SU-DHL-6 (cell line): ENCODE measurements around the gene PSME2.
"Not testable (repeated sequence)": the region's sequence is repeated elsewhere in the genome, so short reads cannot be mapped to it uniquely, and the experiment has no call there.

ENCODE experiments used
- H2AFZ ChIP-seq: fragments of 200-600 bp; sonication (generic); 2 replicates; pipeline ENCODE4 v1.6.1; 2014; ENCODE audit warnings: low read depth, mild to moderate bottlenecking, moderate library complexity, mixed read lengths, antibody characterized with exemption, low read length; ENCODE audit not compliant: severe bottlenecking
- H3F3A ChIP-seq: fragments of 200-600 bp; shearing (Covaris generic); 2 replicates; pipeline ENCODE4 v1.6.0; 2016; ENCODE audit warnings: antibody characterized with exemption, mild to moderate bottlenecking; ENCODE audit not compliant: insufficient read depth
- H3K27ac ChIP-seq: fragments of 200-600 bp; sonication (generic); 2 replicates; pipeline ENCODE4 v1.5.1; 2016; ENCODE audit warnings: low read depth, mild to moderate bottlenecking, low read length, moderate library complexity, mixed read lengths
- H3K27me3 ChIP-seq: fragments of 200-600 bp; sonication (generic), shearing (Covaris generic); 2 replicates; pipeline ENCODE4 v1.6.0; 2014; ENCODE audit warnings: mild to moderate bottlenecking, low read length
- H3K36me3 ChIP-seq: fragments of 200-600 bp; sonication (generic); 2 replicates; pipeline ENCODE4 v1.6.1; 2014; ENCODE audit warnings: mild to moderate bottlenecking, low read length, mixed read lengths
- H3K4me2 ChIP-seq: fragments of 300-600, 200-600 bp; shearing (Covaris generic), sonication (generic); 2 replicates; pipeline ENCODE4 v1.6.0; 2014; ENCODE audit warnings: low read length, low read depth, mild to moderate bottlenecking; ENCODE audit not compliant: poor library complexity, severe bottlenecking
- H3K4me3 ChIP-seq: fragments of 200-600 bp; sonication (generic); 2 replicates; pipeline ENCODE4 v1.5.1; 2014; ENCODE audit warnings: antibody characterized with exemption, low read length, mild to moderate bottlenecking, mixed read lengths; ENCODE audit not compliant: insufficient read depth, poor library complexity, severe bottlenecking
- H3K79me2 ChIP-seq: fragments of 200-600 bp; sonication (generic); 2 replicates; pipeline ENCODE4 v1.6.1; 2014; ENCODE audit warnings: mild to moderate bottlenecking, low read length, moderate library complexity; ENCODE audit not compliant: insufficient read depth
- H3K9ac ChIP-seq: fragments of 200-600 bp; sonication (generic); 2 replicates; pipeline ENCODE4 v1.7.0; 2014; ENCODE audit warnings: mild to moderate bottlenecking, low read length
- H3K9me2 ChIP-seq: fragments of 200-600 bp; sonication (generic); replicated peaks from 2 replicates; pipeline ENCODE4 v1.6.1; 2014; ENCODE audit warnings: low read length; ENCODE audit not compliant: insufficient read depth
- H3K9me3 ChIP-seq: fragments of 200-600 bp; sonication (generic); 2 replicates; pipeline ENCODE4 v1.6.1; 2014; ENCODE audit warnings: low read length, mixed read lengths; ENCODE audit not compliant: insufficient read depth
- H4K20me1 ChIP-seq: fragments of 200-600 bp; sonication (generic); 2 replicates; pipeline ENCODE4 v1.6.1; 2014; ENCODE audit warnings: low read depth, mild to moderate bottlenecking, antibody characterized with exemption, low read length, moderate library complexity, mixed read lengths
- CTCF ChIP-seq: fragments of 200-600 bp; sonication (generic); IDR thresholded peaks from one replicate; pipeline ENCODE4 v1.5.1; 2017; ENCODE audit warnings: antibody characterized with exemption, mild to moderate bottlenecking, low read length, moderate library complexity; ENCODE audit not compliant: insufficient read depth, poor library complexity, severe bottlenecking
- EZH2phosphoT487 ChIP-seq: fragments of 200-600 bp; sonication (generic), shearing (Covaris generic); conservative IDR thresholded peaks from 2 replicates; pipeline ENCODE4 v1.6.1; 2018; ENCODE audit warnings: mild to moderate bottlenecking, antibody characterized with exemption, low read length, moderate library complexity, mixed read lengths

PSME2 gene

GRCh38 chr14:24110060-24110459 is 36.4 kb downstream of the PSME2 start:
- H3K9ac ChIP-seq, result no peak overlapping the region
- H3F3A ChIP-seq, result peaks cover 16% of the 10 kb centered on the region; the same call in 1 of the 2 replicates
- H3K4me3 ChIP-seq, result no peak overlapping the region
- H3K9me2 ChIP-seq, result no peaks in the 10 kb centered on the region
- no peaks in the 10 kb centered on the region for H3K9me3 ChIP-seq
- no peaks in the 10 kb centered on the region; the same call in 1 of the 2 replicates for H3K79me2 ChIP-seq
- H4K20me1 ChIP-seq, result no peaks in the 10 kb centered on the region
- H3K36me3 ChIP-seq, result no peaks in the 10 kb centered on the region
- no peak for TF ChIP-seq EZH2phosphoT487
- TF ChIP-seq CTCF, result no peak
- no peak overlapping the region for H3K27ac ChIP-seq
- H3K27me3 ChIP-seq, result no peaks in the 10 kb centered on the region
- no peak overlapping the region for H3K4me2 ChIP-seq
- no peak overlapping the region for H2AFZ ChIP-seq

DNA sequence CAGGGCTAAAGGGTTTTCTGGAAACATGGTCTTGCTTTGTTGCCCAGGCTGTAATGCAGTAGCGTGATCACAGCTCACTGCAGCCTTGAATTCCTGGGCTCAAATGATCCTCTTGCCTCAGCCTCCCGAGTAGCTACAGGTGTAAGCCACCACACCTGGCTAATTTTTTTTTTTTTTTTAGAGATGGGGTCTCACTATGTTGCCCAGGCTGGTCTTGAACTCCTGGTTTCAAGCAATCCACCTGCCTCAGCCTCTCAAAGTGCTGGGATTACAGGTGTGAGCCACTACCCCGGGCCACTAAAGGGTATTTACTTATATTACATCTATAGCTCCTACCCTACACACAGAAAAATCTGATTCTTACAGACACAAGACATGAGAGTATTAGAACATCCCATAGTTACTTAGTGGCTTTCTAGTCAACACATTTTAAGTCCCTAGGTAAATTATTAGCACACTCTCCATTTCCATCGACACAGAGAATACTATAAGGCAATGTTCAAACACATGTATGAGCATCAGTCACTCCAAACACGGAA is 38.0 kb downstream of the PSME2 start:
- H3K9me3 ChIP-seq, result no peaks in the 10 kb centered on the region
- no peaks in the 10 kb centered on the region for H3K27me3 ChIP-seq
- H3K9me2 ChIP-seq, result no peaks in the 10 kb centered on the region
- H3K9ac ChIP-seq, result peak overlapping the region; percentile 22; the same call in 1 of the 2 replicates
- peaks cover 4% of the 10 kb centered on the region; the same call in 1 of the 2 replicates for H3K36me3 ChIP-seq
- H3K27ac ChIP-seq, result no peak overlapping the region
- no peaks in the 10 kb centered on the region for H4K20me1 ChIP-seq
- H2AFZ ChIP-seq, result peak overlapping the region; percentile 37
- no peak overlapping the region for H3K4me3 ChIP-seq
- TF ChIP-seq EZH2phosphoT487 (no peak), CTCF (no peak)
- no peaks in the 10 kb centered on the region; the same call in 1 of the 2 replicates for H3K79me2 ChIP-seq
- peaks cover 16% of the 10 kb centered on the region; the same call in 1 of the 2 replicates for H3F3A ChIP-seq
- peak overlapping the region; percentile 18 for H3K4me2 ChIP-seq

GRCh38 chr14:24106672-24107271 is 39.6 kb downstream of the PSME2 start:
- H3K79me2 ChIP-seq, result no peaks in the 10 kb centered on the region
- no peaks in the 10 kb centered on the region for H4K20me1 ChIP-seq
- H3K27ac ChIP-seq, result no peak overlapping the region

GRCh38 chr14:24105609-24106239 is 40.7 kb downstream of the PSME2 start:
- peaks cover 11% of the 10 kb centered on the region; the same call in 1 of the 2 replicates for H3F3A ChIP-seq
- H3K9me3 ChIP-seq, H3K9me2 ChIP-seq, H2AFZ ChIP-seq, H4K20me1 ChIP-seq, H3K36me3 ChIP-seq, H3K9ac ChIP-seq, H3K27ac ChIP-seq, H3K27me3 ChIP-seq, H3K4me3 ChIP-seq, H3K79me2 ChIP-seq, H3K4me2 ChIP-seq: not testable (repeated sequence)

More at GRCh38 chr14:24106672-24107271, 39.6 kb downstream of the PSME2 start:
- H3K9me3 ChIP-seq, result no peaks in the 10 kb centered on the region
- H3K4me2 ChIP-seq, result no peak overlapping the region
- H3K9me2 ChIP-seq, result no peaks in the 10 kb centered on the region
- H3F3A ChIP-seq, result peaks cover 16% of the 10 kb centered on the region; the same call in 1 of the 2 replicates
- H3K9ac ChIP-seq, result no peak overlapping the region
- H3K36me3 ChIP-seq, result peaks cover 4% of the 10 kb centered on the region; the same call in 1 of the 2 replicates
- H2AFZ ChIP-seq, result no peak overlapping the region
- TF ChIP-seq EZH2phosphoT487 (no peak), CTCF (no peak)
- H3K27me3 ChIP-seq, result no peaks in the 10 kb centered on the region
- no peak overlapping the region for H3K4me3 ChIP-seq
